NCI-H2196 (cell line): Measurements from ENCODE around the gene ZRANB1.
A peak's percentile ranks its signal among the peaks of the same experiment; 100 is the strongest.

ENCODE experiments used
- DNase-seq: peaks from one replicate; lab custom pipeline; 2025; ENCODE audit not compliant: unreplicated experiment; lab: John Stamatoyannopoulos, UW

Gene ZRANB1

DNA sequence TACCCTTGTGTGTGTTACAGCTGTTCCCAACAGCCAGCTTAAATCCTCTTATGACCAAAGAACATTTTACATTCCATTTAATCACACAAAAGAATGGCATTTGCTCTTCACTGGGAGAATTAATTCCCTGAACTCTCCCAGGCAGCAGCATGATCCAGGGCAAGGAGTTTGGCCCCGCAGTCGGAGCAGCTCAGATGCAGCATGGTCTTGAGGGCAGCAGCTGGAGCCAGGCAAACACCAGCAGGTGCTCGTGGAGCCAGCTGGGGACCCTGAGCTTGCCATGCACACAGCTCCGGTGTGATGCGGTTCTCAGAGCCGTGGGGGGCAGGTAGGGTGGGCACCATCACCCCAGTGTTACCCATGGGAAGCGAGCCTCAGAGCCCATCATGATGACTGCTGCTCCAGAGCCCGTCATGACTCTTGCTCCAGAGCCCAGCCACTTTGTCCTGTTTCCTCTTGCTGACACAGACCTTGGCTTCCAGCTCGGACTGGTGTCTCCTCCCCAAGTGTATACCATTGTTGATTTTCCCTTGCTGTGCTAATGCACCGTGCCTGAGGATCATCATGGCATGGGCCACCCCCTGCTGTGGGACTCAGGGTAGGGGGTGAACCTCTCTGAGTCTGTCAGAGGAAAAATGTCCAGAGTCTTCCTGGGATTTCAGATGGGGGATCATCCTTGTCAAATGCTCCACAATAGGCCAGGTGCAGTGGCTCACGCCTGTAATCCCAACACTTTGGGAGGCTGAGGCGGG lies 75.8 kb downstream of the ZRANB1 start:
- DNase-seq, result no peak

DNA sequence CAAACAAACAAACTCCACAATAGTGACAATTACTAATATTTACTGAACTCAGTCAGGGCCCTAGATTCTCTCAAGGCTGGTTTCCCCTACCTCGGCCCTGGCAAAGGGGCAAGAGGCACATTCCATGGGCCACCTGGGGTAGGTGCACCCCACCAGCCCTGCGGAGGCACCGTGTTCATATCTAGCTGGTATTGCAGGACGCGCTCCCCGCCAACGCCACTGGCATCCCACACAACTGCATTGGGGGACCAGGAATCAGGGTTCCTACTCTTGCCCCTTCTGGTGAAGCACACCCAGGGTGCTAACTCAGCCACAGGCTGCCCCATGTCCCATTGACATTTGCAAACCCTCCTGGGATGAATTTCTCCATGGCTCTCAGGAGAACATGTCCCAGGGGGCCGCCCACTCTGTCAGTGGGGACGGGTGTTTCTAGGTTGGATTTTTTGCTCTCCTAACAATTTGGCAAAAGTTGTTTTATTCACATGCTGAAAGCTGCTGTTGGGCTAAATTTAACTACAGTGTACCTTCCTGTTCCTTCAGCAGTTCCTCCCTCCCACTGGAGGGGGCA lies 76.7 kb downstream of the ZRANB1 start:
- no peak for DNase-seq

DNA sequence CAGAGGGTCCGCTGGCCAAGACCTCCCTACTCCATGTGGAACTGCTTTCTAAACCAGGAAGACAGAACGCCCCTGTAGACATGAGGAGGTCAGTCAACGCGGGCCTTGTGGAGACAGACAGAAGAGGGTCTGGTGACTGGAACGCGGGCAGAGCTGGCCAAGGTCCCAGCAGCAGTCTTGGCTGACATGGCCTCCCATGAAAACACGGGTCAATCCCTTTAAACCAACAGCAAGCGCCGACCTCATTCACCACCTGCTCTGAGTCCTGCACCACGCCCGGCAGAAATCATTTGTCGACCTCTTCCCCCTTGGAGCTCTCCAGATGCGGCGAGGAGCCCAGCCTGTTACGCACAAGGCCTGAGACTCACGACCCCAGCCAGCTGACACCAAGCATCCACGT lies 78.5 kb downstream of the ZRANB1 start:
- DNase-seq, result no peak

DNA sequence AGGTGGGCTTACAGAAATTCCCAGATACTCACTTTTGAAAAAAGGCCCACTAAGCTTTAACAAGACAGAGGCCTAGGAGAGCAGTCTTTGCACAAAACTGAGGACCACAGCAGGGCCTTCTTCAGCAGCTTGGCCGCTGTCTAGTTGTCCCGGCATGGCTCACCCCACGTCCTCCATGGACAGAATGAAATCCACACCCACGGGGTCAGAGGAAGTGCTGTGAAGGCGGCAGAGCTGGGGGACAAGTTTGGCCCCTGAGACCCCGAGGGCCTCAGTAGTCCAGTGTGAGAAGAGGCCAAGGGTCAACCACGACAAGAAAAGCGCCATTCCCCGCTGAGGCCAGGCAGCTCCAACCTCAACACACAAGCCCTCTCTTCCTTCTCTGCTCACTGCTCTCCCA lies 78.9 kb downstream of the ZRANB1 start:
- DNase-seq, result no peak

DNA sequence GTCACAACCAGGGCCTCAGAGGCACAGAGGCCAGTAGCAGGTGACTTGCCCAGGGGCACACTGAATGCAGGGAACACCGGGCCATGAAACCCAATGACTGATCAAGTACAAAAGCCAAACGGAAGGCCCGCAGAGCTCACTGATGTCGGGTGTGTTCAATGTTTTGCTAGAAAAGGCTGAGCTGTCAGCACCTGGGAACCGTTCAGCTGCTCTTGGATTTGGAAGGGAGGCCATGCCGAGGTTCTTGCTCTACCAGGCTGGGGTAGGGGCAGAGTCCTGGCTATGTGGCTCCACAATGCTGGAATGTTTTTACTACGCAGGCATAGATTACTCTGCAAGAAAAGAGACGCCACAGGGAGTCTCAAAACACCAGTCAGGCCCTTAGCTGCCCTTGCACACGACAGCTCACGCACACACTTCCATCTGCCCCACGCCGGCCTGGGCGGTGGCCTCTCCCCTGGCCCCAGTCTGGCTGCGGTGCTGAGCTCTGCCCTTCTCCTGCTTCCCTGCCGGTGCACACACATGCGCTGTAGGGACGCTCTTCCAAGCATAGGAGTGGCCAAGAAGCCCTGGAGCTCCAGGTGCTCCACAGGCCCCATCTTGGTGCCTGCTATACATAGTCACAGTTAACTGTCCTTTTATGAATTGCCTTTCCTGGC lies 79.9 kb downstream of the ZRANB1 start:
- DNase-seq, result no peak

DNA sequence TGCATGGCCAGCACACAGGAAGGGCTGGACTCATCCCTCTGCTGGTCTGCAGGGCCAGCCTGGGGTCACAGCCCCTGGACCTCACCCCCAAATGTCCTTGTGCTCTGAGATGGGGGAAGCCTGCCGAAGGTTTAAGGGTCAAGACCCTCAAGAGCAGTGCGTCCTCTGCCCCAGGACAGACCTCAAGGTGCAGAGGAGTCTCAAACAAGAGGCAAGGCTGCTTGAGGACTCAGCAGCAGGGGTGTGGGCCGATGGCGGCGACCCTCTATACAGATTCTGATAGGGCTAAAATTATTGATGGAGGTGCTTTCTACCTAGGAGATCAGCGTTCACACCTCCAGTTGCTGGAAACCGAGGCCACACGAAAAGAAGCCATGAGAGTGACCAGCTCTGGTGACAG lies 80.7 kb downstream of the ZRANB1 start:
- DNase-seq, result no peak

DNA sequence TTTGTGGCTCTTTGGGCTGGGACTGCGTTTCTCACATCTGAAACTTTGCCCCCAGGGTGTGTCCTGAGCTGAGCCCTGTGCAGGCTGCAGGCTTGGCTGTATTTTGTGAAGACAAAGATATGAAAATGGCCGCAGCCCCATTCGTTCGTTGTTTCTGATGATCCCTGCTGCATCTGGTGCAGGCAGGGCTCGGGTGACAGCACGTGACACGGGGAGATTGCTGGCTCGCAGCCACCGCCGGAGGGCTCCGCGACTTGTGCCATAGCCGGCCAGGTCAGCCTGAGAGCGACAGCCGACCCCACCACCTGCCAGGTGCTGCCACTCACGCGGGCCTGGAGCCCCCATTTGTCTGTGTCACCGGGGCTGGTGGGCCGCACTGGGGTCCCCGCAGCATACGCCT lies 81.3 kb downstream of the ZRANB1 start:
- DNase-seq, result peak; percentile 56

DNA sequence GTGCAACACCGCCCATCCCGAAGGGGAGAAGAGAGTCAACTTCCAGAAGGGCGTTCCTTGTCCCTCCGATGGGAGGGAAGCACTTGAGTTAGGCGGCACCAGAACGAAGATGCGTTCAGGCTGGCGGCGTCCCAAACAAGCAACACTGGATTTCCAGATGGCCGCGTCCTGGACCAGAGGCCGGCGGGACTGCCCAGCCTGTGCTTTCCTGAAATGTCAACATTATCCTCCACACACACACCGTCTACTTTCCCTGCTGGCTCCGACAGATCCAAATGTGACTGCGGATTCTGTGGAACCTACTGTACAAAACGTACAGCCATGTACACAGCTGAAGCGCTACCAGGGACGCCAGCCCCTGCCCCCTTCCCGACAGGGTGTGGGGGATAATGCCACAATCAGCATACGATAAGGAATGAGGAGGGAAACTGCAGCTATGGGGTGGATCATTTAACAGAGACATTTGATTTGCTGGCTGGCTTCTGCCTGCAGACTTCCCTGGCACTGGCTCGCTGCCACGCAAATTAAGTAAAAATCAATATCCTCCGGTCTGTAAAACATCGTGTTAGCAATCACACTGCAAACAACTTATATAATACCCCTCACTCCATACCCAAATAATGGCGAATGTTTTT lies 82.1 kb downstream of the ZRANB1 start:
- DNase-seq, result no peak

DNA sequence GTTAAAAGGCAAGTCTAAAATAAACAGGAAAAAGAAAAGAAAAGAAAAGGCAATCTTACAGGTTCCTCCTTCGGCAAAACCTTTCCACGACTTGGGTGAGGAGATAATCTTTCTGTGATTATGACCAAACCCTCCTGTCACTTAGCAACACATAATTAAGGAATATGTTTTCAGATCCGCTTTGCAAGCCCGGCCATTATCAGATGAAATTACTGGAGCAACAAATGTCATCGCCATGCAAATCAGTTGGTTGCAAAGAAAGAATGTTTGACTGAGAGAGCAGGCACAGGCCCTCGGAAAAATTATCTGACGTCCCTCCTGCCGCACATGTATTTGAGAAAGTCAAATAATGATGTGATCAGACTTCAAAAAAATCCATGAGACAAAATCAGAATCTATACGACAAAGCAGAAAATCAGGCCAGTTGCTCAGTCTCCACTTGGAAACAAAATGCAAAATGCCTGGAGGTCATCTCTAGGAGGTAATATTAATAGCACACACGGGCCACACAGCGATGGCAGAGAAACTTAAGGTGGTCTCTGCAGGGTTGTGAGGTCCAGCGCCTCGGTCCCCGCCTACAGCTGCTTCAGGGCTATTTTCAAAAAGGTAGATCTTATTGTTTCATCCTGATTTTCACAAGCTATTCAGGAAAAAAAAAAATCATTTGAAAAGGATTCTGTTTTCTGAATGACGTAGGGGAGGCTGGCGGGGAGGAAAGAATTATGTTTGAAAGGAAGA lies 82.7 kb downstream of the ZRANB1 start:
- DNase-seq, result peak; percentile 10

DNA sequence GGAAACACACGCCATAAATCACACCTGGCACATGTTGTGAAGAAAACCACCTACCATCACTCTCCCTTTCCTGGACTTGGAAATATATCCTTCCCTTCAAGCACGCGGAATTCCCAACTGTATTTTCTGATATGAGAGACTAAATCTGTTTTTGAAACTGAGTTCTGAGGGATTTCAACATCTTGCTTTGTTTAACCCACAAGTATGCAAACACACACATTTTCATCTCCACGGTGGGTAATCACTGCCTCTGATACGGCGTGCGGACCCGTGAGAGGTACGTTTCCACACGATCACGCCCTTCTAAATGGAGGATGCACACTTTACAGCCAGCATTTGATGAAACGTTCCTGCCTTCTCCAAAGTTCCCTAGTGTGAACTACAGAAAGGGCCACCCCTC lies 83.4 kb downstream of the ZRANB1 start:
- DNase-seq, result no peak

DNA sequence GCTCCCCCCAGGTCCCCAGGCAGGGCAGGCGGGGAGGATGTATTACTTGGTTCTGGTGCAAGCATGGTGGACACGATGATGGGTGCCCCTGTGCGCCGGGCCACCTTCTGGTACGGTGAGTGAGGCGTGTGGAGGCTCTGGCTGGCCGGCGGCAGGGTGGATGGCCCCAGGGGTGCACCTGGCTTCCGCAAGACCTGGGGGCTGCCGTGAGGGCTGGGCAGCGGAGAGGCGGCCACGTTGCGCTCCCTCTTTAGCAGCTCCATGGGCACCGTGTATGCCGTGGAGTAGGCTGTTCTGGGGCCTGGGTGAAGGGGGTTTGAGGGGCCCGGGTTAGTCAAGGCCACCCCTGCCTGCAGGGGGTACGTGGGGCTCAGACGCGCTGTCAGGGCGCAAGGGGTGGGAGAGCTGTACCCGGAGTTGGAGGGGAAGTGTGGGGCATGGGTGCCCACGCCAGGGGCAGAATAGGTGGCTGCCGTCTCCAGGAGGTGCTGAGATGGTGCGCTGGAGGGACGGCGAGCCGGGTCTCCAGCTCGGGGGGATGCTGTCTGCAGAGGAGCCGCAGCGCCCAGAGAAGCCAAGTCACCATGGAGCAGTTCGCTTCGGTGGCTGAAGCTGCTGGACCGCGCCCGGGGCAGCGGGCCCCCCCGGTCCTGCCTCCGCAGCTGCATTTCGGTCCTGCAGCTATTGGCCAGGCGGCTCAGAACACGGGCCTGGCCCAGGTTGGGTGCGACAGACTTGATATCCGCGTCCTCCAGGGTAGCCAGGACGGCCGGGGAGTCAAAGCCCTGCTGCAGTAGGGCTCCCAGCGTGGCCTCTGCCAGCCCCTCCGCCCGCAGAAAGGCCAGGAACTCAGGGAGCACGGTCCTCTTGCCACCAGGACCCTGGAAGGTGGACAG lies 84.4 kb downstream of the ZRANB1 start:
- no peak for DNase-seq

DNA sequence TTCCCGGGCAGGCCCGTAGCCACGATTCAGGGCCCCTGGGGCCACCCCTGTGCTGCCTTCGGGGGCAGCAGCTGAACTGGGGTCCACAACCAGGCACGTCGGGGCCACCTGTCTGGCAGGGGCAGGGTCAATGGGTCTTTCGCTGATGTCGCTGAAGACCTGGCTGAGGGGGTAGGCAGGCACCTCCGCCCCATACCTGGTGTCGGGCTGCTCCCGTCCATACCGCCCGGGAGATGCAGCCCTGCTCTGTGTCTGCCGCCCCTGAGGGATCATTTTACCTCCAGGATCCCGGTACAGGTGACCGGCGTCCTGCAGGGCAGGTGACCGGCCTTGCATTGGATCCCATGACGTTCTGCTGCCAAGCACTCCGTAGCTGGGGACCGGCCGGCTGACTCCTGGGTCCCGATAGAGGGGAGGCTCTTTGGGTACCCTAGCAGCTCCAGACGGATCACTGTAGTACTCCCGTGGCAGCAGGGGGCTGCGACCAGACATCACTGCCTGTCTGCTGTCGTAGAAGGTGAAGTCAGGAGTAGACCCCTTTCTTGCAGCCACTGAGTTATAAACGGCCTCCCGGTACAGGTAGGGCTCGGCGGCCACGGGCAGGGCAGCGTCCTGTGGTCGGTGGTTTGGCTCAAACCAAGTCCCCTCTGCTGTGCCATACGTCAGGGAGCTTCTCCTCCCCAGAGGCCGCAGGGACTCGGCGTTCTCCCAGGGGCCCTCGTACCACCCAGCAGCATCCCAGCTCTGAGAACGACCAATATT lies 85.2 kb downstream of the ZRANB1 start:
- no peak for DNase-seq

DNA sequence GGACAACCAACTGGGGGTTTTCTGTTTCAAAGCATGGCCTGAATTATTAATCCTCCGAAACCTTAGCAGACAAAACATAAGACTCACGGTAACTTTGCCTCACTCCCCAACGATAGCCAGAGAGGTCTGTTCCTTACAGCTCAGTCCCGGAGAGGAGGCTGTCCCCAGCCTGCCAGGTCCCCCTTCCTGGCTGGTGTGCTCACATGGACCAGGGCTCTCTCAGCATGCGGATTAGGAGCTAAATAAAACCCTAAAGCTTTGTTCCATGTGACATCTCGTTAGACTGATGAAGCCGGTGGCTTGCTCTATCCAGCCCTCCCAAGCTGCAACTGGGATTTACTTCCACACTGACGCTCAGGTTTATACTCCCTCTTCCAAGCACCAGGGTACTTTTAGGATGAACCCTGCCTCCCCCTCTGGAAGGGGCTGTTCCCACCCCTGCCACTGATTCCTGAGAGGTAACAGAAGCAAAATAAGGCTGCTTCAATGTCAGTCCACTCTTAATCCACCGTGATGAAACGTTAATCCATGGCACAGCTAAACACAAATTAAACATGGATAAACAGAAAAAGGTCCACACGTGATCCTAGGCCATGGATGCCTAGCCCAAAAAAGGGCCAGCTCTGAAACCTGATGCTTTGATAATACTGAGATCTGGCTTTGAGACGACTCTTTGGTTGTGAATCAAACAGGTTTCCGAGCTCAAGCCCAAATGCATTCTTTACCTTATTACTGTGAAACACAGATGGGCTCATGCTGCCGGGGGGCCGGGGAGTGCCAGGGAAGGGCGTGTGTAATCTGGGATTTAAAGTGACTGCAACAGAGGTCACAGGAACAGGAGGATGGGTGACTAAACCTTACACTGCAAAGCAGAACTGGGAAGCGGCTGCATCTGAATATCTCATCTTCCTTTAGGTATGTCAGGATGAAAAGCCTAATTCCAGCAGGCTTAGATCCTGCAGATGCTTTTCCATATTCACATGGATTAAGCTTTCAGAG lies 86.2 kb downstream of the ZRANB1 start:
- DNase-seq, result no peak

DNA sequence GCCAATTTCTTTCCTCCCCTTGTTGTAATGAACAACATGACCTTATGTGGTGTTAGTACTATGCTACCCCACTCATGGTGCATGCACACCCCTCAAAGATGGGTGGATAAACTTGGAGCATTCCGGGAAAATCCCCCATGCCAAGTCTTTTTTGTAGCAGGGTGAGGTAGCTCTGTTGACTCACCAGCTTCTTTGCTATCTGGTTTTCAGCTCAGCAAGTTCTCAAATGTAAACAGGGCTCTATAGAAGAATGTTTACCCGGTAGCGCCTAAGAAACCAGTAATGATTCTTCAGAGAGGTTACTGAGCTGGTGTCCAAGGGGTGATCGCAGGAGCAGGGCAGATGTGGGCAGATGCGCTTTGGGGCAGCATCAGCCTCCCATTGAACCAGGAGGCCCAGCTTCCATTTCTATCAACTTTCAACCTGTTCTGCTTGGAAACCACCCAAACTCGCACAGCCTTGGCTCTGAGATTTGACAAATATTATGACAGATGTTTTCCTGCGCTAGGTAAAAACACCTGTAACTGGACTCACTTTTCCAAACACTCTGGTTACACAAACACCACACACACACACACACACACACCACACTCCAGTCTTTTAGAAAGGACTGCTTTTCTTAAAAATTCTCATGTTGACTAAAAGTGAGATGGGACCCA lies 87.8 kb downstream of the ZRANB1 start:
- DNase-seq, result no peak

DNA sequence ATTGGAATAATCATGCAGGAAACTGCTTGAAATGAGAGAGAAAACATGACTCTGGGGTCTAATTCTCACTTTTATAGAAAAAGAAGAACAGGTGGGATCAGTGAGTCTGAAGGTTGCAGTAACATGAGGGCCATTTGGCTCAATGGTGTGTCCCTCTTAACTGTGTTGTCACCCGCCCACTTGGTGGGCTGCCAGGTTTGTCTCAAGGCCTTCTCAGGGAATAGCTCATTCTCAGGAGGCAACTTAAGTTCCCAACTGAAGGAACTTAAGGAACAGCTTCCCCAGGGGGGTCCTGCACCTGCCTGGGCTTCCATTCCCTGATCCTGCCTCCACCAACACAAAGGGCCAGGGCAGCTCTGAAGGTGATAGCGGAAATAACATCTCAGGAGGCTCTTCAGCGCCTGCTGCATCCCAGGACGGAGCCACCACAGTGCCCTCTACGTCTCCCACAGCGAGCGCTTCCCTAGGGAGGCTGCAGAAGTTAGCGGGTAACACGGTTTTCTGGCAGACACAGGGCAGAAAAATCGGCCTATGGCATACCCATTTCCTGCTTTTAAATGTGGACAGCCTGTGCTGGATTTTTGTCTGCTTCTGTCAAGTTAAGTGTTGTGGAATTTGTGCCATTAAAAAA lies 88.8 kb downstream of the ZRANB1 start:
- DNase-seq, result no peak

DNA sequence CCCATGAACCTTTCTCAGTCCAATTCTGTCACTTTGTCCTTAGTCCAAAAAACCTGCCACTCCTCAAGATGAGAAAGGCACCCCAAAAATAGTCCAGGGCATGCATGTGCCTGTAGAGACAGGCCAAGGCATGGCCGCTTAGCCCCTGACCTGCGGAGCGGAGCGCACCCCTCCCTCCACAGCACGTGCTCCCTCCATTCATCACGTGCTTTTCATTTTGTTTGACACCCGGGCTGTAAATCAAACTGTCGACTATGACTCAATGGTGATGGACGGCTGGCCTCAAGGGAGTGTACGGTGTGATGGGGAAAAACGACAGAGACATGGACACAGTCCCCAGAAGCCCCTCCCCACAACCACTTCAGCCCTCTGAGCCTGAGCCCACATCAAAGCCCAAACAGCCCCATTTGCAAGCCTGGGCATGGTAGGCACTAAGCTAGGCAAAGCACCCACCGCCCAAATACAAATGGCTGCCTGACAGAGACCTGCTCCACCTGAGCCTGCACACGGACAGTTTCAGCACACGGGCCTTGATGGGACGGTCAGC lies 90.6 kb downstream of the ZRANB1 start:
- DNase-seq, result no peak
